Activated T-helper 2 cell treated with anti-CD3 and anti-CD28 coated beads, Interferon-gamma antibody, Interleukin-2, Interleukin-4, amounts not matched to agents 10 μg/mL and 5 μg/mL and 100 μg/mL, durations not matched to agents 14 hours and 24 hours and 36 hours (primary cell): ENCODE data around the gene FGD5. TPM values are rescaled to one million over a fixed set of nuclear protein-coding genes. Genes with fewer than 3 reads are reported as not detected.
"Not testable (repeated sequence)": the region's sequence is repeated elsewhere in the genome, so short reads cannot be mapped to it uniquely, and the experiment has no call there.

Source experiments
- DNase-seq: peaks from one replicate; pipeline ENCODE4 v3.0.0; 2021; ENCODE audit warnings: low spot score
- H3K27ac Mint-ChIP-seq: one replicate; pipeline ENCODE4 v1.8.0; 2021; ENCODE audit warnings: mixed read lengths
- H3K27me3 Mint-ChIP-seq: one replicate; pipeline ENCODE4 v1.8.0; 2021; ENCODE audit warnings: low read depth, mixed read lengths
- H3K36me3 Mint-ChIP-seq: one replicate; pipeline ENCODE4 v1.8.0; 2021; ENCODE audit warnings: low read depth, mixed read lengths
- H3K4me1 Mint-ChIP-seq: one replicate; pipeline ENCODE4 v1.8.0; 2021; ENCODE audit warnings: low read depth, mixed read lengths
- H3K4me3 Mint-ChIP-seq: one replicate; pipeline ENCODE4 v1.8.0; 2021; ENCODE audit warnings: low read depth, mild to moderate bottlenecking, moderate library complexity, mixed read lengths
- H3K9me3 Mint-ChIP-seq: one replicate; pipeline ENCODE4 v1.8.0; 2021; ENCODE audit warnings: mixed read lengths
- intact Hi-C: fragments of 100-400 bp; cut with micrococcal nuclease; formaldehyde crosslinking; loops from one replicate; pipeline ENCODE4 v1.15.1; 2023
- total RNA-seq: library from RNA; stranded (reverse); gene quantifications from 2 replicates; pipeline ENCODE4 v1.2.3, GENCODE V29; 2022

FGD5 gene
- total RNA-seq, 1 donor from 2014 or later, result 0.09 TPM

GRCh38 chr3:14803101-14803980 lies 15.4 kb upstream of the FGD5 start:
- Mint-ChIP-seq H3K4me3 (no peak overlapping the region), H3K9me3 (no peaks in the 10 kb centered on the region), H3K36me3 (no peaks in the 10 kb centered on the region), H3K4me1 (peaks cover 7% of the 10 kb centered on the region), H3K27ac (no peak overlapping the region), H3K27me3 (peaks cover 23% of the 10 kb centered on the region)
- intact Hi-C loops, result no loop called here
- no peak for DNase-seq

- Mint-ChIP-seq H3K4me1 (peaks cover 7% of the 10 kb centered on the region), H3K4me3 (no peak overlapping the region)
Measured at GRCh38 chr3:14803981-14804834, 14.6 kb upstream of the FGD5 start.

GRCh38 chr3:14804835-14805780 lies 13.7 kb upstream of the FGD5 start:
- H3K27me3 Mint-ChIP-seq, result peaks cover 41% of the 10 kb centered on the region
- intact Hi-C loops, result no loop called here
- no peak overlapping the region for H3K4me3 Mint-ChIP-seq
- H3K9me3 Mint-ChIP-seq, result no peaks in the 10 kb centered on the region
- no peak for DNase-seq
- peaks cover 7% of the 10 kb centered on the region for H3K4me1 Mint-ChIP-seq
- no peaks in the 10 kb centered on the region for H3K36me3 Mint-ChIP-seq
- H3K27ac Mint-ChIP-seq, result no peak overlapping the region

More at GRCh38 chr3:14803981-14804834, 14.6 kb upstream of the FGD5 start:
- no peak overlapping the region for H3K27ac Mint-ChIP-seq
- H3K36me3 Mint-ChIP-seq, result no peaks in the 10 kb centered on the region
- H3K9me3 Mint-ChIP-seq, result no peaks in the 10 kb centered on the region
- no peak for DNase-seq
- peaks cover 32% of the 10 kb centered on the region for H3K27me3 Mint-ChIP-seq
- intact Hi-C loops, result no loop called here

GRCh38 chr3:14805961-14806537 lies 12.7 kb upstream of the FGD5 start:
- Mint-ChIP-seq H3K9me3 (no peaks in the 10 kb centered on the region), H3K4me1 (peaks cover 7% of the 10 kb centered on the region), H3K27me3 (peaks cover 43% of the 10 kb centered on the region), H3K4me3 (no peak overlapping the region), H3K27ac (no peak overlapping the region), H3K36me3 (no peaks in the 10 kb centered on the region)
- DNase-seq, result no peak
- intact Hi-C loops, result no loop called here

DNA sequence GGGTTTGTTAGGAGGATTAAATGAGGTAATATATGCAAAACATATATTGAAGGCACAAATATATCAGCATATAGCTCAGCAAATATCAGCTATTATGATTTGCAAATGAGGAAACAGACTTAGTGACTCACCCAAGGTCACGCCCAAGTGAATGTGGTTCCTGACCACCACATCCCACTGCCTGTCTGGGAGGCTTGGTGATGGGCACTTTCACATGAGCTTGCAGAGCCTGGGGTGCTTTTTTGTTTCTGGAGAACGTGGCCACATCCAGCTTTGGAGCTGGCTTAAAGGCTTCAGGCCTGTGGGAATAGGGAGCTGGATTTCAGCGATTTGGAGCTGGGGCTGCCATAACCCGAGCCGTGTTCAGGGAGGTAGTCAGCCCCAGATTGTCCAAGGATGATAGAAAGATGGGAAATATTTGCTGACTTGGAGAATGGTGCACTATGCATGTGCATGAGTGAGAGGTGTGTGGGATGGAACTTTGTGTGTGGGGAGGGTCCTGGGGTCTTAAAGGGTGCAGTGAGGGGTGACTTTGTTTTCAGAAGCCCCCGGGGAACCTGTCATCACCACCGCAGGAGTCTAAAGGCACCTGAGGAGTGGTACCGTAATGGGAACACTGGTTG lies 12.0 kb upstream of the FGD5 start:
- Mint-ChIP-seq H3K27me3 (peaks cover 50% of the 10 kb centered on the region), H3K36me3 (no peaks in the 10 kb centered on the region), H3K9me3 (no peaks in the 10 kb centered on the region), H3K4me1 (peaks cover 7% of the 10 kb centered on the region), H3K27ac (no peak overlapping the region), H3K4me3 (no peak overlapping the region)
- no peak for DNase-seq
- intact Hi-C loops, result no loop called here

DNA sequence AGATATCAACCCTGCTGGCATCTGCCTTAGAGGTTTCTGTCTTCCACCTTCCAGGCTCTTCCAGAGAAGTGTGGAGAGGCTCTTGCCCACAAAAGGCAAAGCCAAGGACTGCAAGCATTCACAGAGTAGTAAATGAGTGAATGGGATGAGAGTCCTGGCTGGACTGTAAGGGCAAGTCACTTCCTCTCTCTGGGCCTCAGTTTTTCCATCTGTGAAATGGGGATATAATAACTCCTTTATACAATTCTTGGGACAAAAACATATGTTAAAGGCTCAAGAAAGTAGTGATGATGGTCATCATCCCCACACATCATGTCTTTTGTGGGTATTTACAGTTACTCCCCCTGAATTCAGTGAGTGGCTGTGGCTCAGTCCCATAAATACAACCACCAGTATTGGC lies 10.7 kb upstream of the FGD5 start:
- H3K36me3 Mint-ChIP-seq, result no peaks in the 10 kb centered on the region
- no peak overlapping the region for H3K4me3 Mint-ChIP-seq
- intact Hi-C loops, result no loop called here
- H3K9me3 Mint-ChIP-seq, result no peaks in the 10 kb centered on the region
- DNase-seq, result no peak
- no peak overlapping the region for H3K27ac Mint-ChIP-seq
- peaks cover 63% of the 10 kb centered on the region for H3K27me3 Mint-ChIP-seq
- H3K4me1 Mint-ChIP-seq, result peaks cover 7% of the 10 kb centered on the region

- intact Hi-C loops, result no loop called here
- Mint-ChIP-seq H3K27ac (no peak overlapping the region), H3K4me1 (peaks cover 7% of the 10 kb centered on the region), H3K27me3 (peaks cover 66% of the 10 kb centered on the region), H3K4me3 (no peak overlapping the region), H3K9me3 (no peaks in the 10 kb centered on the region), H3K36me3 (no peaks in the 10 kb centered on the region)
- no peak for DNase-seq
Measured at GRCh38 chr3:14808502-14809266, 10.1 kb upstream of the FGD5 start.

DNA sequence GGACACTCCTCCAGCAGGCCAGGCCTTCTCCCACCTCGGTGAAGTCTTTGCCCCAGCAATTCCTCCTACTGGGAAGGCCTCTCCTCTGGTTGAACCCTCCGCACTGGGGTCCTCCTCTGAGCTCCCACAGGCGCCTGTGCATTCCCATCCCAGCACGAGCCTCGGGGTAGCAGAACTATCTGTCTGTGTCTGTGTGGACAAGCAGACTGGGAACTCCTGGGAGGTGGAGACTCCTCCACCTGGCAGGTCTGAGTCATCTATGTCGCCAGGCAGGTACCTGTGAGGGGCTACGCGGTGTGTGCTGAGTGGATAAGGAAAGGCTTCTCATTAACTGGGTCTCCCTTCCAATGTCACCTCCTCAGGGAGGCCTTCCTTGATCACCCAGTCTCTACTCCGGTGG lies 9.2 kb upstream of the FGD5 start:
- intact Hi-C loops, DNase-seq, H3K27ac Mint-ChIP-seq, H3K9me3 Mint-ChIP-seq, H3K4me3 Mint-ChIP-seq, H3K4me1 Mint-ChIP-seq, H3K36me3 Mint-ChIP-seq: not testable (repeated sequence)
- H3K27me3 Mint-ChIP-seq, result peaks cover 74% of the 10 kb centered on the region

DNA sequence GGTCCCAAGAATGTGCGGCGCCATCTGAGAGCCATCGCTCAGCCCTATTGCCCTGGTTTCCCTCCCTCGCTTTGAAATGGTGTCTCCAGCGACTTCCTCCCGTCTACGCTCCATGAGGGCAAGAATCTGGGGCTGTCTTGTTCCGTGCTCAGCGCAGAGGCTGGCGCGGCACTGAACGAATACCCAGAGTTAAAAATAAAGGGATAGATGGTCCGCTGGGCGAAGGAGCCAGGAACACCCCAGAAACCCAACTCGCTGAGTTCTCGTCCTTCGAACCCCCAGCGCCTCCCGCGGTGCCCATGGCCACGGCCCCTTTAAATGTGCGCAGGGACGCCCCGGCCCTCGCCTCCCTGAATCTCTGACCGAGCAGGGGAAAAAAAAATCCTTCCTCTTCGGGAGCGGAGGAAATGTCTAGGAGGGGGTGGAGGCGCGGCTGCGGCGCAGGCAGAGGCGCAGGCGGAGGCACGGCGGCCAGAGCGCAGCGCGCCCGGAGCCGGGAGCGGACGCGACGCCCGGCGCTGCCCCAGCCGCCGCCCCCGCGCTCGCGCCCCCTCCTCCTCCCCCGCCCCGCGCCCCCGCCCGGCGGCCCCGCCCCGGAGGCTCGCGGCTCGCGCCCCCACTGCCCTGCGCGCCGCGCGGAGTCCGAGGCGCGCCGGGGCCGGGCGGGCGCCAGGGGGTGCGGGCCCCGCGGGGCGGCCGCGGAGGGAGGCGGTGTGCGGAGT lies 8.5 kb upstream of the FGD5 start:
- no peak overlapping the region for H3K4me3 Mint-ChIP-seq
- no peaks in the 10 kb centered on the region for H3K9me3 Mint-ChIP-seq
- peaks cover 75% of the 10 kb centered on the region for H3K27me3 Mint-ChIP-seq
- no peaks in the 10 kb centered on the region for H3K36me3 Mint-ChIP-seq
- peaks cover 4% of the 10 kb centered on the region for H3K4me1 Mint-ChIP-seq
- intact Hi-C loops, result no loop called here
- DNase-seq, result no peak
- no peak overlapping the region for H3K27ac Mint-ChIP-seq

GRCh38 chr3:14810801-14811661 lies 7.7 kb upstream of the FGD5 start:
- Mint-ChIP-seq H3K4me3 (no peak overlapping the region), H3K9me3 (no peaks in the 10 kb centered on the region), H3K27me3 (peaks cover 75% of the 10 kb centered on the region), H3K27ac (no peak overlapping the region), H3K4me1 (peaks cover 3% of the 10 kb centered on the region), H3K36me3 (no peaks in the 10 kb centered on the region)
- intact Hi-C loops, result no loop called here
- DNase-seq, result no peak
